ENCODE results near the gene PIWIL4.

DNA sequence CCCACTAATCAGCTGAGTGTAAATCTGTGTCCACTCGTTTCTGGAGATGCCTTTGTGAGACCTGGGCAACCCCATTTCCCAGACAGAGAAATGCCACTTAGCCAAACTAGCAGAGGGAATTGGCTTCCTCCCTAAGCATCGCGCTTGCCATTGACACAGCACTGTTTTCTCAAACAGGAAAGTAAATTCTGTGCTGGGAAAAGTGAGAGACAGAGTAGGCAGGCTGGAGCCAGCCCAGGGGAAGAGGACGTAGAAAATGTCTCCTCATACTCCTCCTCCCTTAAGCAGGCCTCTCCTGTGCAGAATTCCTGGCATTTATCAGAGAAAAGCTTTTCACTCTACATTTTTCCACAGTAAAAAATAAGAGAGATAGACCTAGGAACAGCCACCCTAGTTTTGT lies 101.9 kb downstream of the PIWIL4 start:
- TF ChIP-seq, protein P1, sequence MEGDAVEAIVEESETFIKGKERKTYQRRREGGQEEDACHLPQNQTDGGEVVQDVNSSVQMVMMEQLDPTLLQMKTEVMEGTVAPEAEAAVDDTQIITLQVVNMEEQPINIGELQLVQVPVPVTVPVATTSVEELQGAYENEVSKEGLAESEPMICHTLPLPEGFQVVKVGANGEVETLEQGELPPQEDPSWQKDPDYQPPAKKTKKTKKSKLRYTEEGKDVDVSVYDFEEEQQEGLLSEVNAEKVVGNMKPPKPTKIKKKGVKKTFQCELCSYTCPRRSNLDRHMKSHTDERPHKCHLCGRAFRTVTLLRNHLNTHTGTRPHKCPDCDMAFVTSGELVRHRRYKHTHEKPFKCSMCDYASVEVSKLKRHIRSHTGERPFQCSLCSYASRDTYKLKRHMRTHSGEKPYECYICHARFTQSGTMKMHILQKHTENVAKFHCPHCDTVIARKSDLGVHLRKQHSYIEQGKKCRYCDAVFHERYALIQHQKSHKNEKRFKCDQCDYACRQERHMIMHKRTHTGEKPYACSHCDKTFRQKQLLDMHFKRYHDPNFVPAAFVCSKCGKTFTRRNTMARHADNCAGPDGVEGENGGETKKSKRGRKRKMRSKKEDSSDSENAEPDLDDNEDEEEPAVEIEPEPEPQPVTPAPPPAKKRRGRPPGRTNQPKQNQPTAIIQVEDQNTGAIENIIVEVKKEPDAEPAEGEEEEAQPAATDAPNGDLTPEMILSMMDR (IDR thresholded peaks at IDR 0.05) = no peak
- TF ChIP-seq POLR2A (IDR thresholded peaks at IDR 0.05) = no peak
- no peak for TF ChIP-seq EP300 (IDR thresholded peaks at IDR 0.05)

Measured in tibial nerve (tissue), 4 donors.